HFFc6 (cell line): ENCODE data around the gene CEP290. TPM values are rescaled to one million over a fixed set of nuclear protein-coding genes. Genes with fewer than 3 reads are reported as not detected.
A peak's percentile ranks its signal among the peaks of the same experiment; 100 is the strongest.

ENCODE experiments used
- DNase-seq: peaks from one replicate; pipeline ENCODE4 v3.0.0-alpha.2; 2018
- H3K27ac Mint-ChIP-seq: 2 replicates; pipeline ENCODE4 v1.8.0; 2020; ENCODE audit warnings: mild to moderate bottlenecking, mixed read lengths
- H3K27me3 Mint-ChIP-seq: 2 replicates; pipeline ENCODE4 v1.8.0; 2021; ENCODE audit warnings: mild to moderate bottlenecking, moderate library complexity, mixed read lengths; ENCODE audit not compliant: insufficient read depth
- H3K36me3 Mint-ChIP-seq: 2 replicates; pipeline ENCODE4 v1.8.0; 2021; ENCODE audit warnings: low read depth, mixed read lengths
- H3K4me1 Mint-ChIP-seq: 2 replicates; pipeline ENCODE4 v1.8.0; 2020; ENCODE audit warnings: low read depth, mixed read lengths
- H3K4me3 Mint-ChIP-seq: 2 replicates; pipeline ENCODE4 v1.8.0; 2020; ENCODE audit warnings: mild to moderate bottlenecking, moderate library complexity, mixed read lengths
- H3K9me3 Mint-ChIP-seq: 2 replicates; pipeline ENCODE4 v1.8.0; 2020; ENCODE audit warnings: mild to moderate bottlenecking, mixed read lengths
- CTCF ChIP-seq: fragments of 200-600 bp; sonication (generic); IDR thresholded peaks from 2 replicates; pipeline ENCODE4 v1.5.0; 2021; ENCODE audit warnings: antibody characterized with exemption, mild to moderate bottlenecking
- total RNA-seq, 6 experiments: library from RNA; stranded (reverse); fragmentation: NEBNext Ultra II Directional; extraction: Animal tissue kit (Norgen Biotek cat#: 25700); gene quantifications; 2 replicates in 1 of 6; 3 replicates in 5 of 6; pipeline ENCODE4 v1.2.3, GENCODE V29; 2021

Gene CEP290
- total RNA-seq, 6 experiments from 2014 or later: 10.2 to 13.4 (median 11.7) TPM

- Mint-ChIP-seq H3K9me3 (no peaks in the 10 kb centered on the region), H3K4me1 (peaks cover 33% of the 10 kb centered on the region), H3K36me3 (peaks cover 18% of the 10 kb centered on the region), H3K27me3 (no peaks in the 10 kb centered on the region; the same call in 1 of the 2 replicates), H3K4me3 (no peak overlapping the region), H3K27ac (no peak overlapping the region)
- peak; percentile 80 for TF ChIP-seq CTCF
- peak; percentile 20 for DNase-seq
These were observed 12.1 kb upstream of the CEP290 start for GRCh38 chr12:88153959-88154358.

GRCh38 chr12:88150063-88150462, 8.2 kb upstream of the CEP290 start:
- Mint-ChIP-seq H3K4me3 (no peak overlapping the region), H3K4me1 (peaks cover 44% of the 10 kb centered on the region), H3K27me3 (no peaks in the 10 kb centered on the region), H3K36me3 (peaks cover 14% of the 10 kb centered on the region), H3K27ac (no peak overlapping the region), H3K9me3 (no peaks in the 10 kb centered on the region)
- no peak for TF ChIP-seq CTCF
- DNase-seq: no peak

- H3K4me3 Mint-ChIP-seq: no peak overlapping the region
- no peak for TF ChIP-seq CTCF
These were observed 3.9 kb upstream of the CEP290 start for GRCh38 chr12:88145567-88146505.

GRCh38 chr12:88144546-88145468, 2.9 kb upstream of the CEP290 start:
- no peak for DNase-seq
- Mint-ChIP-seq H3K27me3 (no peaks in the 10 kb centered on the region), H3K36me3 (peaks cover 14% of the 10 kb centered on the region), H3K4me3 (no peak overlapping the region; the same call in 1 of the 2 replicates), H3K27ac (no peak overlapping the region), H3K4me1 (peaks cover 46% of the 10 kb centered on the region), H3K9me3 (no peaks in the 10 kb centered on the region)
- TF ChIP-seq CTCF: no peak

More at GRCh38 chr12:88145567-88146505, 3.9 kb upstream of the CEP290 start:
- H3K9me3 Mint-ChIP-seq: no peaks in the 10 kb centered on the region
- no peaks in the 10 kb centered on the region for H3K27me3 Mint-ChIP-seq
- no peak overlapping the region for H3K27ac Mint-ChIP-seq
- H3K4me1 Mint-ChIP-seq: peaks cover 46% of the 10 kb centered on the region
- no peak for DNase-seq
- H3K36me3 Mint-ChIP-seq: peaks cover 16% of the 10 kb centered on the region

GRCh38 chr12:88144037-88144436, 2.1 kb upstream of the CEP290 start:
- Mint-ChIP-seq H3K4me1 (peaks cover 46% of the 10 kb centered on the region), H3K36me3 (0 out of 2 replicates have a peak, but pooled peaks cover 10% of the 10 kb centered on the region), H3K9me3 (no peaks in the 10 kb centered on the region), H3K27ac (no peak overlapping the region), H3K27me3 (no peaks in the 10 kb centered on the region), H3K4me3 (no peak overlapping the region; the same call in 1 of the 2 replicates)
- DNase-seq: no peak
- TF ChIP-seq CTCF: no peak
